HK-2 (cell line): ENCODE results near the gene PLD2.
"Not testable (repeated sequence)": the region's sequence is repeated elsewhere in the genome, so short reads cannot be mapped to it uniquely, and the experiment has no call there.

Experiments used
- DNase-seq: peaks from one replicate; pipeline ENCODE4 v3.0.0-alpha.2; 2018; ENCODE audit not compliant: unreplicated experiment

Gene PLD2

DNA sequence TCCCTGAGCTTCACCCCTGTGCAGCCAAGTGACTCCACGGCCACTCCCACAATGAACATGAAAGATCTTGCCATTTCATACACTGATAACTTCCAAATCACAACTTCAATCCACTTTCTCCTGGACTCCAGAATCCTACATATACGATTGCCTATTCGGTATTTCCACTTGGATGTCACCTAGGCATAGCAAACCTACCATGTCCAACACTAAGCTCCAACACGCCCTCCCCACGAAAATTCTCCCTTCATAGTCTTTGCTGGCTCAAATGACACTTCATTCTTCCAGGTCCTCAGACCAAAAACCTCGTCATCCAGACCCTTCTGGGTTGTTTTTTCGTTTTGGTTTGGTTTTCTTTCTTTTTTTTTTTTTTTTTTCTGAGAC is 16.3 kb upstream of the PLD2 start:
- DNase-seq = no peak

DNA sequence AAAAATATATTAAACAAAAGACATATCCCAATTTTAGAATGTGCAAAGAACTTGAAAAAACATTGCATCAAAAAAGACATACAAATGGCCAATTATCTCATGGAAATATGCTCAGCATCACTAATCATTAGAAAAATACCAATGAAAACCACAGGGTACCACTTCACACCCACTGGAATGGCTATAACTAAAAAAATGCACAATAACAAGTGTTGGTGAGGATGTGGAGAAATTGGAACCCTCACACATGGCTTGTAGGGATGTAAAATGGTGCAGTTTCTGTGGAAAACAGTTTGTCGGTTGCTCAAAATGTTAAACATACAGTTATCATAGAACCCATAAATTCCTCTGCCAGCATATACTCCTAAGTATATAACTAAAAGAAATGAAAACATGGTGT is 11.8 kb upstream of the PLD2 start:
- DNase-seq = no peak

DNA sequence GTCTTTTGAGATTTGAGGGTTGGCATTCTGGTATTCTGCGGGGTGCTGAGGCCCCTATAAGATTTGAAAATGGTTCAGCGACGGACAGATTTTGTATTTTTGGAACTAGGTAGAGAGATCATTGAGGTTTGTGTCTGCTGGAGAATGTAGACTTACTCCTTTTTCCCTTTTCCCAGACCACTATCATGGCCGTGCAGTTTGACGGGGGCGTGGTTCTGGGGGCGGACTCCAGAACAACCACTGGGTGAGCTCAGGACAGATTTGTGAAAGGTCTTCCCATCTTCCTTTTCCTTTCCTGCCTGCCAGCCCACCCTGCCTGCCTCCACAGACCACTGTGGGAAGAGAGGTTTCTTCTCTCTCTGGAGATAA is 10.4 kb upstream of the PLD2 start:
- DNase-seq = peak; percentile 48

DNA sequence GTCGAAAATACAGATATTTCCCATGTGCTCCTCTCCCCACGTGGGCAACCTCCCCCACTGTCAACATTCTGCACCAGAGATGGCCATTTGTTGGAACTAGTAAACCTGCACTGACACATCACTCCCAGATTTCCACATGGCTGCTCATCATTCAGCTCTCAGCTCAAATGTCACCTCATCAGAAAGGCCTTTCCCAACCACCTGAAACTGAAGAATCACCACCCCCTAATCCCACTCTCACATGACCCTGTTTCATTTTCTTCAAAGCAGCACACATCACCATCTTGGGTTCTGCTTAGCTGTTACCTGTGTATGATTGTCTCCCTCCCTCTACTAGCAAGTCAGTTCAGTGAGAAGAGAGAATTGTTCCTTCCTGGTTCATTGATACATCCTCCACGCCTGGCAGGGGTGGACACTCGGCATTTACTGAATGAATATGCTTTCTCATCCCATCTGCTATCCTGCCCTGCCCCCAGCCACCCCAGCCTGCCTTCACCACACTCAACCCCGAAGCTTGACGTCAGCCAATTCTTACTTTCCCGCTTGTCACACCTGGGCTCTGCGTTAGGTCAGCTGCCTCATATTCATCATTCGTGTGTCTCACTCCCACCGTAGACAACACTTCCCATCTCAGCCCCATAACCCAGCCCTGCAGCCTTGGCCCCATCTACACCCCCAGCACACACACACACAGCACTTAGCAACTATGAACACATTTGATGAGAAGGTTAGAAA is 6.3 kb upstream of the PLD2 start:
- peak; percentile 38 for DNase-seq

DNA sequence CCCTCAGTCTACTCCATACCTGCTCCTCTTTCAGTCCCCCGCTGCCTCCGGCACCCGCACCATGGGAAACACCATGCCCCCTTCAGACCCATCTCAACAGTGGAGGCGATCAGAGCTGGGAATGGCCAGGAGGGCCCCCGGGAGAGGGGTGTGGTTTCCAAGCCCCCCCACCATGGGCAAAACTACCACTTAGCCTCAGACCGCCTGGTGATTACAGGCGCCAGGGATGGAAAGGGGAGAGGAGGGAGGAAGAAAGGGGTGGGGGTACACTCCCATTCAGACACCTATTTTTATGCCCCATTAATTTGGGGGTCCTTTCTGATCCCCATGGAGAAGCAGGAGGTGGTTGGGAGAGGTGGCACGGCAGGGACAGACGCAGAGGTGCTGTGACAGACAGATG is 4.7 kb upstream of the PLD2 start, which contains the start of gene C17orf114:
Gene C17orf114 (minus strand): TSS at position 101 of the 400 bp plus-strand sequence.
- no peak for DNase-seq

DNA sequence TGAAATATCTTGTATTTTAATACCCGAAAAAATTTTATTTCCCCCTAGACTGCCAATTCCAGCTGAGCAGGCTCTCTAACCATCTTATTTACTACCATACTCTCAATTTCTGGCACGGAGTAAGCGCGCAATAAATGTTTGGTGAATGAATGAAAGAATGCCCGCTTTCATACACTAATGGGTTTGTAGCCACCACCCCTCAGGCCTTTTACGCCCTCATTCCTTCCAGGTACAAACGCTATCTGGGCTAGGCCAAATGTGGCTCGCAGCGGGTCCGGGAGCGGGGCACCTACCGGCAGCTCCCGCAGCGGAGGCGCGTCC is 536 bp upstream of the PLD2 start:
- DNase-seq = no peak

DNA sequence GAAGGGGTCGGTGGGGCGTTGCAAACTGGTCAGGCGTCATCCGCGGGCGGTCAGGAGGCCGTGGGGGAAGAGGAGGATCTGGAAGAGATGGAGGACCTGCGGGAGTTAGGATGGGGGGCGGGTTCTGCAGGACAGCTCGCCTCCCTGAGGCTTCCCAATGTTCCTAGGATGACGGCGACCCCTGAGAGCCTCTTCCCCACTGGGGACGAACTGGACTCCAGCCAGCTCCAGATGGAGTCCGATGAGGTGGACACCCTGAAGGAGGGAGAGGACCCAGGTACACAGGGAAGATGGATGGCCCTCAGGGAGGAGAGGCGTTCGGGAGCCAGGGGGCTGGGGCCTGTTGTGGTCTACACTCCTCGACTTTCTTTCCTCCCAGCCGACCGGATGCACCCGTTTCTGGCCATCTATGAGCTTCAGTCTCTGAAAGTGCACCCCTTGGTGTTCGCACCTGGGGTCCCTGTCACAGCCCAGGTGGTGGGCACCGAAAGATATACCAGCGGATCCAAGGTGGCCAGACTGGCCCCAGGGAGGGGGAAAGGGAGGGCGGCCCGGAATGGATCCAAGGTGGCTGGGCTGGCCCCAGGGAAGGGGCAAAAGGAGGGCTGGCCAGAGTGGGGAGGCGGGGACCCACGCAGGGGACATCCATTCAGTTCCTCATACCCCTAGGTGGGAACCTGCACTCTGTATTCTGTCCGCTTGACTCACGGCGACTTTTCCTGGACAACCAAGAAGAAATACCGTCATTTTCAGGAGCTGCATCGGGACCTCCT is 839 bp downstream of the PLD2 start:
- peak; percentile 13 for DNase-seq

DNA sequence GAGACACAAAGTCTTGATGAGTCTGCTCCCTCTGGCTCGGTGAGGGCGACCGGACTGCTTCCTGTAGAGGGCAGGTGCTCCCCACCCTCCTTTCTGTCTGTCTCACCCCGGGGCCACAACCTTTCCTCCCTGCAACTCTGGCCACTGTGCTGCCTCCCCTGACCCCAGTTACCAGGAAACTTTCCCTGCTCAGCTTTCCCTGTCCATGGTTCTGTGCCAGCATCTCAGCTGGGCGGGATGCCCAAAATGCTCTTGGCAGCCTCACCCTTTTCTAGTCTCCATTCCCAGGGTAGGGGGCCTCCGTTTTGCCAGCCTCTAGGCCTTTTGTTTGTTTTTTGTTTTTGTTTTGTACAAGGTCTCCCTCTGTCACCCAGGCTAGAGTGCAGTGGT is 1.4 kb downstream of the PLD2 start:
- DNase-seq = no peak

DNA sequence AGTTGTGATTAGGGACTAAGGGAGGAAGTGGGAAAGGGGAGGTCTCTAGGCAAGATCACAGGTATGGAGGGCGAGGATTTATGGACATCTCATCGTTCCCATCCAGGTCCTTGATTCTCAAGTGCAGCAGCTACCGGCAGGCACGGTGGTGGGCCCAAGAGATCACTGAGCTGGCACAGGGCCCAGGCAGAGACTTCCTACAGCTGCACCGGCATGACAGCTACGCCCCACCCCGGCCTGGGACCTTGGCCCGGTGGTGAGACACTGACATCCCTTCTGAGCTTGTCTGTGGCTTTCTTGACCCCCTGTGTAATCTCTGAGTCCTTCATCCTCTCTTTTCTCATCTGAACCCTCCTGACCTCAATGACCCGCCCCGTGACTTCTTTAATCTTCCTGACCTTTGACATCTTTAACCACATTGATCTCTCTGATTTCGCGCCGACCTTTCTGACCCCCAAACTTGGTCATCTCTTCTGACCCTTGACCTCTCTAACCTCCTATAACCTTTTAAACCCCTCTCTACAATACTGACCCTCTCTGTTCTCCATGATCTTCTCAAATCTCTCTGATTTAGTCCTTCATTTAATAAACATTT is 3.8 kb downstream of the PLD2 start:
- no peak for DNase-seq

DNA sequence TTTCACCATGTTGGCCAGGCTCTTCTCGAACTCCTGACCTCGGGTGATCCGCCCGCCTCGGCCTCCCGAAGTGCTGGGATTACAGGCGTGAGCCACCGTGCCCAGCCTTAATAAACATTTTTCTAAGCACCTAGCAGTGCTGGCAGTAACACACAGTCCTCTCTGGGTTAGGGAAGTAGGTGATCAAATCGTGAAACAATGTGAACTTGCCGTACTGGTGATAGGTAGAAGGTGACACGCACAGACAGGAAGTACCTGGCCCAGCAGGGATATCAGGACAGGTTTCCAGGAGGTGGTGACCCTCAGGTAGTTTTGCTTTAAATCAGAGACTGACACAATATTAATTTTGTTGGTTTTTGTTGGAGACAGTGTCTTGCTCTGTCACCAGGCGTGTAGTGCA is 4.5 kb downstream of the PLD2 start:
- no peak for DNase-seq

DNA sequence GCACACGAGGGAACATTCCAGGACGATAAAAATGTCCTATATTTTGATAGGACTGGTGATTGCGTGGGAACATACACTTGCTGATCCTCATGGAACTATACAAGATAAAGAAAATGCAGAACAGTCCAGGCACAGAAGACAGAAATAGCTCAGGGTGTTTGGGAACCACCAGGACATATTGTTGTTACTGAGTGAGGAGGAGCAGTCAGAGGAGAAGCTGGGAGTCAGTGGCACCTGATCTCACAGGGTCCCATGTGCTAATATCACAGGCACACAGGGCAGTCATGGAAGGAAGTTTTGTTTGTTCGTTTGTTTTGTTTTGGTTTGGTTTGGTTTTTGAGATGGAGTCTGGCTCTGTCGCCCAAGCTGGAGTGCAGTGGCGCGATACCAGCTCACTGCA is 5.7 kb downstream of the PLD2 start:
- DNase-seq = no peak

DNA sequence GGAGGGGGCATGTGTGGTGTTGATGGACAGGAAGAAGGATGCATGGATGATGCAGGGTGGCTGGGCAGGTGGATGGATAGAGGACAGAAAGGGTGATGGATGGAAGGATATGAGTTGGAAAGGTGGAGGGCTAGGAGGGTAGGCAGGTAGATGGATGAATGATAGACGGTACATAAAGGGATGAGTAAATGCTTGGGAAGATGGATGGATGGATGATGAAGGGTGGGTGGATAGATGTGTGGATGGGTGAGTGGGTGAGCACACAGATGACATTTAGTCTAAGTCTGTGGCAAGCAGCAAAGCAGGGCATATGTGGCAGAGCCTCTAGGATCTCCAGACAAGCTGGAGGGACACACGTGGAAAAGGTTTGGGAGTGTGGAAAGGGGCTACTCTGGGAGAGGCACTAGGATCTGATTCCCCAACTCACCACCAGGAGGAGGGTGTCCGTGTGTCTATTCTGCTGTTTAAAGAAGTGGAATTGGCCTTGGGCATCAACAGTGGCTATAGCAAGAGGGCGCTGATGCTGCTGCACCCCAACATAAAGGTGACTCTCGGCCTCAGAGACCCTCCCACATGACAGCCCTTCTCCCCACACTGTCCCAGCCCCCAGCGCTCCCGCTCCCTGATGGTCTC is 8.2 kb downstream of the PLD2 start:
- DNase-seq = no peak

DNA sequence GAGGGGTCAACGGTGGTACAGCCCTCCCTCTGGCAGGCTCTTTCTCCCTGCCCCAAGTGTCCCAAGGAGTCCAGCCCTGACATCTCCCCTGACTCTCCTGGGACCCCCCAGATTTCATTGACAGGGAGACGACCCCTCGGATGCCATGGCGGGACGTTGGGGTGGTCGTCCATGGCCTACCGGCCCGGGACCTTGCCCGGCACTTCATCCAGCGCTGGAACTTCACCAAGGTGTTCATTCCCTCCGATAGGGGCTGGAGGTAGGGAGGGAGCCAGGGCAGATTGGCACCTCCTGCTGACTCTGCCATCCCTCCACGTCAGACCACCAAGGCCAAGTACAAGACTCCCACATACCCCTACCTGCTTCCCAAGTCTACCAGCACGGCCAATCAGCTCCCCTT is 9.9 kb downstream of the PLD2 start:
- no peak for DNase-seq

DNA sequence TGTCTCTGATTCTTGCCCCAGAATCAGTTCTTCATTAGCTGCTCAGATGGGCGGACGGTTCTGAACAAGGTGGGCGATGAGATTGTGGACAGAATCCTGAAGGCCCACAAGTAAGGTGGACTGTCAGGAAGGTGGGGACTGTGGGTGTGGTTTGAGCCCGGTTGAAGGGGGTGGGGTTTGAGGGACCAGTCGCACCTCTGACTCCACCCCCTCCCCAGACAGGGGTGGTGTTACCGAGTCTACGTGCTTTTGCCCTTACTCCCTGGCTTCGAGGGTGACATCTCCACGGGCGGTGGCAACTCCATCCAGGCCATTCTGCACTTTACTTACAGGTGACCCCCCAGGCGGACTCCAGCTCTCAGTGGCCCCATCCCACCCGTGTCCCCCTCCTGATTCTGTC is 11.3 kb downstream of the PLD2 start:
- DNase-seq = no peak

DNA sequence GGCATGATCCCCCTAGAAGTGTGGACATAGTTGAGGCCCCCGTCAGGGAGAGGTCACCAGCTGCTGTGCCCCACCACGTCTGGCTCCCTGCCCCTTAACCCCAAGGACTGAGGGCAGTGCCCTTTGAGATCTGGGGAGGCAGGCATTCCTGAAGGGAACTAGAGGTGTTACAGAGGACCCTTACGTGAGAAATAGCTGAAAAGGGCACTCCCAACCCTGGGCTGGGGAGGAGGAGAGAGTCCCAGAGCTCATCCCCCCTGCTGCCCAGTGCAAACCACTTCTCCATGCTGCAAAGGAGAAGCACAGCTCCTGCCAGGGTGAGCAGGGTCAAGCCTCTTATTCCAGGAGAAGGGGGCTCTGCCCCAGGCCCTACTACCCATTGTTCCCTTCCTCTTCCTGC is 15.9 kb downstream of the PLD2 start:
- no peak for DNase-seq

DNA sequence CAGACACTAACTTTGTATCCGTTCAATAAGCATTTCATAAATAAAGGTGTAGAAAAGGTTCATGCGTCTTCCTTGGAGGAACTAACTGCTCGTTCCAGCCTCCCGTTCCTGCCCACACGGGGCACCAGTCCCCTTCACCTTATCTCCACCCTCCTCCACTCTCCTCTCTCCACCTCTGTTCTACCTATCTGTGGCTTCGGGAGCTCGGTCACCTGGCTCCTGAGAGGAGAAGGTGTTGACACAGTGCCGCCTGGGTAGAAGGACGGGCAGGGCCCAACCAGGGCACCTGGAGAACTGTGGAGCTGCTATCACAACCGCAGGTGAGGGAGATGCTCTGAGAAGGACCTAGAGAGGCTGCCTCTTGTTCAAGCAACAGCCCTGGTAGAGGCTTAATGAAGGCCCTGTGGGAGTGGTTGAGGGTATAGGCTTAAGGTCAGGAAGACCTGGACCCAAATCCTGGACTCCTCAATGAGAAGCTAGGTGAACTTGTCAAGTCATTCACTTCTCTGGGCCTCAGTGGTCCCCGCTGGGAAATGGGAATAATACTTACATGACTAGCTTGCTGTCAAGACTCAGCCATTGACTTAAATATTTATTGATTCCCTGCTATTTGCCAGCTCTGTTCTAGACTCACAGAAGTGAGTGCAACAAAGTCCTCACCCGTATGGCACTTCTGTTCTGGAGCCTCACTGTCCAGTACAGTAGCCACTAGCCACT is 16.6 kb downstream of the PLD2 start:
- DNase-seq = no peak

DNA sequence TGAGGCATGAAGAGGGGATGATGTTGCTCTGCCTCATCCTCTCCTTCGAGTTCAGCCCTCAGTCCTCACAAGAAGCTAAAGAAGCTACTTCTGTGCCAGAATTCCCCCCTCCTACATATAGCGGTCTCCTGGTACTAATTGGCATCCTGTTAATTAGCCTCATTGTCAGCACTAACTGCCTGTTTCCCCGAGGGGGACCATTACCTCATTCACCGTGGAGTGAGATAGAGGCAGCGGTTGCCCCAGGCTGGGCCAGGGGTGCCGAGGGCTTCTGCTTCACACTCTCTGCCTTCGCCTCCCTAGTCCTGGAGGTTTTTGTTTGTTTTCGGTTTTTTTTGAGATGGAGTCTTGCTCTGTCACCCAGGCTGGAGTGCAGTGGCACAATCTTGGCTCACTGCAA is 20.4 kb downstream of the PLD2 start:
- DNase-seq = no peak

DNA sequence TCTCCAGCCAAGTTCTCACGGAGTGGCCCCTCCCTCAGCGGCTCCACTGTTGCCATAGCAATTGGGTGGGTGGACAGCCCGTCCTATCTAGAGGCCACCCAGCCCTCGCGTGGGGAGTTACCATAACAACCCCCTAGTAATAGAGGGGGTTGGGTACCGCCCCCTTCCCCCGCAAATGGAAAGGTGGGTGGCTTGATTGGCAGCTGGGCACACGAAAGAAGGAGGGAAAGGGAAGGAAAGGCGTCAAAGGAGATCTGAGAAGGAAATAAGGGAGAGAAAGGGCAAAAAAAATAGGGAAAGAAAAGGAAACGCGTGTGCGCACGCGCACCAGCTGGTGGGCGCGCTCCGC is 25.9 kb downstream of the PLD2 start:
- DNase-seq = not testable (repeated sequence)

DNA sequence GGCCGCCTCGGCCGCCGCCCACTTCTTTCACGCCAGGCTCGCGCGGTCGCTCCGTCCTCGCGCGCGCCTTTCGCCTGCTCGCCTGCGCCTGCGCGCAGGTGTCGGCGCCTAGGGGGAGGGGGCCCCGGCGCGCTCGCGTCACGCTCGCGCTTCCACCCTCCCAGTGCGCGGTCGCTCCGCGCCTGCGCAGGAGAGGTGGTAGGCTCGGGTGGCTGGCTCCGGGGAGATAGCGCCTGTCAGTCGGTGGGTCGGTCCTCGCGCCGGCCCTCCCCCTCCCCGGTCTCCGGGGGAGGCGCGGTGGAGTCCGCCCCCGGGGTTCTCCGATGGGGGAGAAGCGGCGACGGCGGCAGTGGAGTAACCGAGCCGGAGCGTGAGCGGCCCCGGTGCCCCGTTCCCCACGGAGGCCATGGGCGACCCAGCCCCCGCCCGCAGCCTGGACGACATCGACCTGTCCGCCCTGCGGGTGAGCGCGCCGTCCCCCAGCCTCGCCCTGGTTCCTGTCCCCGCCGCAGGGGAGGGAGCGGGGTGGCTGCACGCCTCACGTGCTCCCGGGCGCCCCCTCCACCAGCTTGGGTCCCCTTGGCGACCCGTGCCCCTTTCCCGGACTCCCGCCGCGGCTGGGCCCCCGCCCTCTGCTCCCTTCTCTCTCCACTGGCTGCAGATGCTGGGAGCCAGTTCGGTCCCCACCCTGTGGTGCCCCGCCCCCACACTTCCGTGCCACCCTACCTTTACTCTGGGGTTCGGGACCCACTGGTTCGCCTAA is 26.4 kb downstream of the PLD2 start, which contains the start of gene MINK1:
Gene MINK1 (plus strand): TSS at position 163 of the 763 bp plus-strand sequence. CDS start 244 bp downstream, at position 407.
- DNase-seq = peak; percentile 90

DNA sequence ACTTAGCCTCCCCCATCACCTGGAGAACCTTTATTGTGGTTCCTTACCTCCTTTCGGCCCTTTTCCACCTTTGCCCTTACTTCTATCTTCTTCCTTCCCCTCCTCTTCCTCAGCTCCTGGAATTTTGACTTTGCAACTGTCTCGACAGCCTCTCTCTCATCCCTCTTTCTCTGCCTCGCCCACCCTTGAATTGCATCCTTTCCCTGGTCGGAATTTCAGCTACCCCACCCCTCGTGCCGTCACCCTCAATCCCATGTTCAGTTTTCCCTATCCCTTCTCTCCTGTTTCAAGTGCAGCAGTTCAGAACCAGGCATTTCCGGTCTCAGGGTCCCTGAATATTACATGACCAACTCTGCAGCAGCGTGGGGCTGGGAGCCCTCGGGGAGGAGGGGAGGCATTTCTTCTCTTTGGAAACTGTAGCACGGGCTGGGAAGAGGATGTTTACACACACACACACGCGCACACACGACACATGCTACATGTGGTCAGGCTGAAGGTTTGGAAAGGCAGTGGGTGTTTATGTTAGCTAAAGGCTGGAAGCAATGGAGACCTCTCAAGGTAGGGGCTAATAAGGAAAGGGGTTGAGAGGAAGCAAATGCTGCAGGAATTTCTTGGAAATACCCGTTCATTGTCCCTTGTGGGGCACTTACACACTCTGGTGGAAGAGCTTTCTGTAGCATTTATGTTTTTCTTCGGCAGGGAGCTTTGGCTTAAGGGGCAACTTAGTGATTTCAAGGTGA is 27.2 kb downstream of the PLD2 start:
- DNase-seq = peak; percentile 31

DNA sequence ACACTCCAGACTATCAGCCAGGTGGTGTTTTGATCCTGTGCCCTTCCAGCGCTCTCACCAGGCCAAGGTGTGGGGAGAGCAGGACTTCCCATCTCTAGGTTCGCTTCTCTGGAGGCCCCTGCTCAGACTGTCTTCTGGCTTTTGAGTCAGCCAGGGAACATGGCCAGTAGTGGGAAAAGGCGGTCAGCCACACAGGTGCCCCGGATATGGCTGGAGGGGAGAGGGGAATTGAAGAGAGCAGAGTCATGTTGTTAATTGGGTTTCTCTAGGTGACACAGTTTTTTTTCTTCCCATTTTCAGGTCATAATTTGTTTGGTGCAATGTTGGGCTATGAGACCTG is 27.7 kb downstream of the PLD2 start:
- DNase-seq = no peak
